Testis (tissue), 3 donors: Measurements from ENCODE around the gene TMEM116. TPM values are rescaled to one million over a fixed set of nuclear protein-coding genes. Genes with fewer than 3 reads are reported as not detected.

Source experiments
- DNase-seq: peaks from one replicate; pipeline ENCODE4 v3.0.0-alpha.2; 2019
- H3K27ac ChIP-seq, 2 donors: fragments of 200-600 bp; sonication (generic); one replicate each; pipeline ENCODE4 v1.5.1; 2019
- H3K27me3 ChIP-seq: fragments of 200-600 bp; sonication (generic); one replicate; pipeline ENCODE4 v1.5.1; 2019
- H3K36me3 ChIP-seq: fragments of 200-600 bp; sonication (generic); one replicate; pipeline ENCODE4 v1.5.1; 2017; ENCODE audit warnings: low read depth; ENCODE audit errors: missing control alignments
- H3K4me1 ChIP-seq: fragments of 200-600 bp; sonication (generic); one replicate; pipeline ENCODE4 v1.5.1; 2019
- H3K4me3 ChIP-seq, 2 donors: fragments of 200-600 bp; sonication (generic); one replicate each; pipeline ENCODE4 v1.5.1; 2017 to 2019
- H3K9me3 ChIP-seq: fragments of 200-600 bp; sonication (generic); one replicate; pipeline ENCODE4 v1.5.1; 2017
- CTCF ChIP-seq, 3 experiments: fragments of 450-650 bp in 2 of 3; fragments of 200-600 bp in 1 of 3; sonication (generic) in 1 of 3; IDR thresholded peaks; one replicate each; pipeline ENCODE4 v1.5.1; 2016 to 2019; ENCODE audit warnings: antibody characterized with exemption in 3 of 3, mild to moderate bottlenecking in 2 of 3, moderate library complexity in 1 of 3
- POLR2A ChIP-seq: fragments of 450-650 bp; IDR thresholded peaks from one replicate; pipeline ENCODE4 v1.6.1; 2017; ENCODE audit warnings: antibody characterized with exemption, mild to moderate bottlenecking, moderate library complexity
- WGBS, 2 donors: methylation state at CpG; one replicate each; pipeline ENCODE4 v1.1.5; 2018; 5-methylcytosine and 5-hydroxymethylcytosine counted together
- intact Hi-C: fragments of 100-400 bp; cut with DNase I; formaldehyde crosslinking; loops from one replicate; pipeline ENCODE4 v1.15.1; 2023; ENCODE audit warnings: low total_unique reads
- polyA plus RNA-seq: library from polyadenylated mRNA; stranded (reverse); fragments of 350-450 nt; fragmentation: Illumina TruSeq; extraction: RNeasy Lipid Tissue Mini Kit (QIAGEN cat#74804); gene quantifications from one replicate; pipeline ENCODE4 v1.2.3, GENCODE V29; 2014; ENCODE audit warnings: low read depth, low replicate concordance; ENCODE audit not compliant: insufficient read depth
- total RNA-seq, 2 donors: library from RNA; depleted of rRNA; stranded (reverse); fragments of >200 nt; gene quantifications; one replicate each; pipeline ENCODE4 v1.2.3, GENCODE V29; 2016

The TMEM116 gene
- total and polyA plus RNA-seq, 3 donors from 2014 or later = 38.5 to 106 (median 48.0) TPM

DNA sequence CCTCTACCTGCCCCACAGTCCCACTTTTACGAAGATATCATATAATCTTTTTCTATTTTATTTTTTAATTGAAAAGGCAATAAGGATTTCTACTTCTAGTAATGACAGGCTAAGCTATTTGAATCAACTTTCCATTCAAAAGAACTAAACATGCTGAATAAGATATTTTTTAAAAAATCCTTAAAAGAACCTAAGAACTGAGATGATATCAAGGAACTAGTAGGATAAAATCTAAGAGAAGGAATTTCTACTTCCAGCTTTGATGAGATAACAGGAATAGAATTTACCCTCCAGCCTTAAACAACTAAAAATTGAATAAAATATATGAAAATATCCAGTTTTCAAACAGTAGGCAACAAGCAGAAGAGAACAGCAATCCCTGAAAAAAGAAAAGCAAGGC, 69.0 kb downstream of the TMEM116 start:
- H3K4me1 ChIP-seq = peaks cover 5% of the 10 kb centered on the region
- 95 to 97% methylated on average over 1 of the region's 1 CpG for WGBS, 2 donors
- no peak overlapping the region for H3K4me3 ChIP-seq
- no peak overlapping the region for H3K27ac ChIP-seq
- intact Hi-C loops = no loop called here
- H3K36me3 ChIP-seq = no peaks in the 10 kb centered on the region
- DNase-seq = no peak
- H3K9me3 ChIP-seq = no peaks in the 10 kb centered on the region
- no peaks in the 10 kb centered on the region for H3K27me3 ChIP-seq
- TF ChIP-seq CTCF (IDR thresholded peaks at IDR 0.05) = no peak
- no peak for TF ChIP-seq POLR2A

- intact Hi-C loops = no loop called here
- DNase-seq = no peak
- H3K27ac ChIP-seq = no peak overlapping the region
Observed at GRCh38 chr12:111942557-111942956, 70.4 kb downstream of the TMEM116 start.

DNA sequence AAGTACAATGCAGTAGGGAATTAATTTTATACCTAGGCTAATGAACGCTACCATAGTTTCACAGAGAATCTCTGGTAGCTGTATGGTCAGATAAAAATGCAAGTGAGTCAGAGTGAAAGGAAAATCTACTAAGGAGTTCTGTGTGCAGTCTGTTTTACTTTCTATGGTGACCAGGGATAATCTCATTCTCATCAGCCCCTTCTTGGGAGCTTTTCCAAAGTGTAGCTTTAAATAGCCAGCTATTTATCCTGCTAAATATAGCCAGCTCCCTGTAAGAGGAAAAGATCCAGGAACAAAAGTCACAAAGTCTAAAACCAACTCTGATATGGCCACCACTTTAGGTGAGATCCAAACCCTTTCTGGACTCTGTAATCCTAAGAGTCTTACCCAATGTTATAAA, 75.5 kb downstream of the TMEM116 start:
- Histone ChIP-seq H3K27me3 (no peaks in the 10 kb centered on the region), H3K36me3 (no peaks in the 10 kb centered on the region), H3K27ac (no peak overlapping the region), H3K4me1 (no peaks in the 10 kb centered on the region), H3K9me3 (no peaks in the 10 kb centered on the region), H3K4me3 (no peak overlapping the region)
- no peak for TF ChIP-seq CTCF (IDR thresholded peaks at IDR 0.05)
- no peak for TF ChIP-seq POLR2A
- intact Hi-C loops = no loop called here
- WGBS, 2 donors = 70 to 79% methylated on average over 1 of the region's 1 CpG
- no peak for DNase-seq

More at GRCh38 chr12:111942557-111942956, 70.4 kb downstream of the TMEM116 start:
- H3K27me3 ChIP-seq = no peaks in the 10 kb centered on the region
- no peaks in the 10 kb centered on the region for H3K9me3 ChIP-seq
- WGBS, 2 donors = 54 to 63% methylated on average over 5 of the region's 5 CpGs
- H3K36me3 ChIP-seq = no peaks in the 10 kb centered on the region
- TF ChIP-seq POLR2A (no peak), CTCF (IDR thresholded peaks at IDR 0.05) (no peak)
- H3K4me3 ChIP-seq = no peak overlapping the region
- peaks cover 5% of the 10 kb centered on the region for H3K4me1 ChIP-seq

- no peak overlapping the region for H3K4me3 ChIP-seq
- no peaks in the 10 kb centered on the region for H3K36me3 ChIP-seq
- H3K27ac ChIP-seq = no peak overlapping the region
- H3K27me3 ChIP-seq = no peaks in the 10 kb centered on the region
- no peaks in the 10 kb centered on the region for H3K4me1 ChIP-seq
- DNase-seq = no peak
- intact Hi-C loops = no loop called here
- no peaks in the 10 kb centered on the region for H3K9me3 ChIP-seq
- TF ChIP-seq CTCF (IDR thresholded peaks at IDR 0.05) (no peak), POLR2A (no peak)
Observed at GRCh38 chr12:111936869-111937268, 76.1 kb downstream of the TMEM116 start.

GRCh38 chr12:111932241-111932640, 80.7 kb downstream of the TMEM116 start:
- no peaks in the 10 kb centered on the region for H3K27me3 ChIP-seq
- H3K36me3 ChIP-seq = no peaks in the 10 kb centered on the region
- no peak overlapping the region for H3K27ac ChIP-seq
- no peaks in the 10 kb centered on the region for H3K4me1 ChIP-seq
- 89 to 94% methylated on average over 5 of the region's 5 CpGs for WGBS, 2 donors
- TF ChIP-seq CTCF (IDR thresholded peaks at IDR 0.05) (no peak), POLR2A (no peak)
- H3K9me3 ChIP-seq = no peaks in the 10 kb centered on the region
- DNase-seq = no peak
- H3K4me3 ChIP-seq = no peak overlapping the region
- intact Hi-C loops = no loop called here
